Epithelial cell of esophagus (primary cell): Measurements from ENCODE around the gene MTUS2.

Experiments
- DNase-seq: peaks from one replicate; pipeline ENCODE4 v3.0.0; 2010; ENCODE audit warnings: low read depth
- H3K4me3 ChIP-seq: 2 replicates; pipeline ENCODE4 v1.5.1; 2011; ENCODE audit warnings: mild to moderate bottlenecking, low read length, control low read depth
- CTCF ChIP-seq: IDR thresholded peaks from 2 replicates; pipeline ENCODE4 v1.5.1; 2011; ENCODE audit warnings: low read depth, mild to moderate bottlenecking, low read length, control low read depth, inconsistent platforms; ENCODE audit not compliant: insufficient read depth; ENCODE audit errors: missing control alignments

MTUS2 gene

GRCh38 chr13:29540334-29540733 is 720.2 kb downstream of the MTUS2 start:
- TF ChIP-seq CTCF = no peak
- no peak for DNase-seq
- H3K4me3 ChIP-seq = no peak overlapping the region

- no peak for TF ChIP-seq CTCF
- no peak for DNase-seq
Observed at GRCh38 chr13:29540799-29541198, 720.7 kb downstream of the MTUS2 start.

DNA sequence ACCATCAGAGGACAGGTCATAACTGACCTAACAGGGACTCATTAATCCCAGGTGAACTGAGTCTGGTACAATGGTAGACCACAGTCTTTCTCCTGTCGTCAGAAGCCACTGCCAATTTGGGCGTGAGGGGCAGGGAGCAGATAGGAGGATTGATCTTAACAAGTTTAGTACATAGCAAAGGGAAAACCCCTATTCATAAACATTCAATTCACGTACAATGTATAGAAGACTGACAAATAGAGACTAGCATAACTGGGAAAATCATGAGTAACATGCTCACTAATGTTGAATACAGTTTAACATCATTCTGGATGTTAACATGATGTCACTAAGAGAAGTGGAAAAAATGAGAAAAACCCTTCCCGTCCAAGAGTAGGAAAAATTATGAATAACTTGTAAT is 721.3 kb downstream of the MTUS2 start:
- TF ChIP-seq CTCF = no peak
- H3K4me3 ChIP-seq = no peak overlapping the region
- no peak for DNase-seq

More at GRCh38 chr13:29540799-29541198, 720.7 kb downstream of the MTUS2 start:
- H3K4me3 ChIP-seq = no peak overlapping the region

- H3K4me3 ChIP-seq = no peak overlapping the region
- DNase-seq = no peak
- TF ChIP-seq CTCF = no peak
Observed at GRCh38 chr13:29542381-29542780, 722.2 kb downstream of the MTUS2 start.

GRCh38 chr13:29543230-29544215 is 723.4 kb downstream of the MTUS2 start:
- TF ChIP-seq CTCF = no peak
- H3K4me3 ChIP-seq = no peak overlapping the region
- DNase-seq = peak; percentile 38

GRCh38 chr13:29545988-29546387 is 725.8 kb downstream of the MTUS2 start:
- no peak for TF ChIP-seq CTCF
- DNase-seq = no peak
- no peak overlapping the region for H3K4me3 ChIP-seq
